K562 (cell line): ENCODE results near the gene KCNK6. TPM values are rescaled to one million over a fixed set of nuclear protein-coding genes. Genes with fewer than 3 reads are reported as not detected.

Experiments used
- ATAC-seq: fragments of 200-7000 bp; cut with Tn5 transposase; 3 replicates; pipeline ENCODE4 v1.9.1; 2020; ENCODE audit warnings: moderate library complexity
- BruUV-seq: library from RNA; stranded (reverse); fragments of 400-500 nt; replicated peaks from 2 replicates; lab custom pipeline; 2021; lab: Mats Ljungman, UMichigan
- CTCF ChIA-PET: fragments of 300-600 bp; formaldehyde crosslinking; extraction: SDS; loops from one replicate; lab custom pipeline; 2021; ENCODE audit warnings: low intra/inter-chr PET ratio; lab: Yijun Ruan, JAX
- POLR2A ChIA-PET: fragments of 300-600, 350-650 bp; sonication (Branson Sonifier 250); formaldehyde crosslinking; extraction: SDS; loops from one replicate; lab custom pipeline; 2021; ENCODE audit warnings: antibody characterized with exemption, inconsistent platforms; lab: Yijun Ruan, JAX
- DNase-seq, 4 experiments: peaks; one replicate each; pipeline versions ENCODE4 v3.0.0 to v3.0.0-alpha.2; 2011 to 2018; ENCODE audit warnings: low spot score in 3 of 4, mixed read lengths in 3 of 4; ENCODE audit errors: extremely low read depth in 1 of 4
- FAIRE-seq: peaks from 2 replicates; lab custom pipeline; 2011; peaks lifted over from hg19 to GRCh38; lab: Jason Lieb, UNC
- H2AFZ ChIP-seq: 2 replicates; pipeline ENCODE4 v1.6.0; 2011; ENCODE audit warnings: low read depth, low read length, control low read depth, inconsistent platforms
- H3K27ac ChIP-seq: fragments of 200-600 bp; 3 replicates; pipeline ENCODE4 v1.8.0; 2011; ENCODE audit warnings: low read depth, mild to moderate bottlenecking, control low read depth, inconsistent platforms, low read length, moderate library complexity, mixed read lengths; ENCODE audit errors: extremely low read depth
- H3K27me3 ChIP-seq, 2 experiments: fragments of 300-600 bp in 1 of 2; 2 replicates in 1 of 2; 3 replicates in 1 of 2; pipeline versions ENCODE4 v1.6.0 to v1.8.0; 2011; ENCODE audit warnings: inconsistent platforms in 2 of 2, low read length in 2 of 2, mild to moderate bottlenecking in 1 of 2, mixed read lengths in 1 of 2, moderate library complexity in 1 of 2; ENCODE audit not compliant: control insufficient read depth in 2 of 2, insufficient read depth in 2 of 2
- H3K36me3 ChIP-seq: fragments of 300-600 bp; 3 replicates; pipeline ENCODE4 v1.8.0; 2011; ENCODE audit warnings: mild to moderate bottlenecking, low read length, inconsistent platforms; ENCODE audit not compliant: control insufficient read depth, insufficient read depth
- H3K4me1 ChIP-seq, 2 experiments: fragments of 200-600 bp in 1 of 2; replicated peaks in 1 of 2; 2 replicates in 1 of 2; 3 replicates in 1 of 2; pipeline versions ENCODE4 v1.5.1 to v1.8.0; 2011; ENCODE audit warnings: inconsistent platforms in 2 of 2, low read length in 2 of 2, mild to moderate bottlenecking in 1 of 2, mixed read lengths in 1 of 2, moderate library complexity in 1 of 2; ENCODE audit not compliant: control insufficient read depth in 2 of 2, insufficient read depth in 2 of 2
- H3K4me2 ChIP-seq: 2 replicates; pipeline ENCODE4 v1.6.1; 2011; ENCODE audit warnings: low read length, control low read depth, inconsistent platforms, mixed read lengths; ENCODE audit not compliant: insufficient read depth
- H3K4me3 ChIP-seq: fragments of 200-600 bp; sonication (generic), shearing (Covaris generic); 2 replicates; pipeline ENCODE4 v1.5.1; 2016; ENCODE audit warnings: control low read depth, inconsistent platforms
- H3K79me2 ChIP-seq: fragments of 200-600 bp; 3 replicates; pipeline ENCODE4 v1.8.0; 2011; ENCODE audit warnings: low read length, inconsistent platforms; ENCODE audit not compliant: control insufficient read depth, insufficient read depth
- H3K9ac ChIP-seq, 2 experiments: 2 replicates each; pipeline versions ENCODE4 v1.6.0 to v1.6.1; 2011; ENCODE audit warnings: low read depth in 2 of 2, low read length in 2 of 2, control low read depth in 1 of 2, inconsistent platforms in 1 of 2, mild to moderate bottlenecking in 1 of 2, mixed read lengths in 1 of 2; ENCODE audit not compliant: insufficient read depth in 1 of 2
- H3K9me1 ChIP-seq: one replicate; pipeline ENCODE4 v1.6.0; 2011; ENCODE audit warnings: inconsistent platforms, mild to moderate bottlenecking, low read length, moderate library complexity; ENCODE audit not compliant: control insufficient read depth, insufficient read depth
- H3K9me3 ChIP-seq: replicated peaks from 2 replicates; pipeline ENCODE4 v1.5.1; 2011; ENCODE audit warnings: low read depth, low read length, inconsistent platforms; ENCODE audit not compliant: control insufficient read depth, insufficient read depth
- H4K20me1 ChIP-seq: replicated peaks from 2 replicates; pipeline ENCODE4 v1.6.1; 2011; ENCODE audit warnings: low read length, inconsistent platforms, mixed read lengths; ENCODE audit not compliant: control insufficient read depth, insufficient read depth
- EP300 ChIP-seq: IDR thresholded peaks from 2 replicates; pipeline ENCODE4 v1.6.1; 2012; ENCODE audit warnings: low read length, improper control_type of control experiment
- JUND ChIP-seq, 2 experiments: IDR thresholded peaks; 2 replicates in 1 of 2; 3 replicates in 1 of 2; pipeline ENCODE4 v1.6.1; 2011; ENCODE audit warnings: borderline replicate concordance in 2 of 2, low read depth in 2 of 2, low read length in 2 of 2, improper control_type of control experiment in 1 of 2, missing biosample characterization in 1 of 2, missing genetic modification characterization in 1 of 2, missing genetic modification reagents in 1 of 2
- MAFK ChIP-seq: IDR thresholded peaks from 2 replicates; pipeline ENCODE4 v1.6.1; 2011; ENCODE audit warnings: low read length, improper control_type of control experiment
- MTA3 ChIP-seq: fragments of 450-650 bp; formaldehyde crosslinking; IDR thresholded peaks from 2 replicates; pipeline ENCODE4 v1.6.1; 2017; ENCODE audit warnings: mild to moderate bottlenecking, borderline replicate concordance
- PHB2 ChIP-seq: fragments of 450-650 bp; IDR thresholded peaks from 2 replicates; pipeline ENCODE4 v1.6.1; 2017; ENCODE audit warnings: low read depth
- TAF7 ChIP-seq: fragments of 450-650 bp; IDR thresholded peaks from 2 replicates; pipeline ENCODE4 v1.6.1; 2016; ENCODE audit warnings: missing genetic modification characterization, missing compliant biosample characterization
- ZNF282 ChIP-seq: sonication (generic); formaldehyde crosslinking; IDR thresholded peaks from 2 replicates; pipeline ENCODE4 v1.8.1; 2023; ENCODE audit warnings: missing genetic modification reagents
- ZNF408 ChIP-seq: fragments of 250-450 bp; sonication (Bioruptor Pico); IDR thresholded peaks from 2 replicates; pipeline ENCODE4 v1.4.0; 2020; ENCODE audit warnings: low read depth, mild to moderate bottlenecking, moderate library complexity
- WGBS: fragments of 100-300 bp; shearing (Covaris generic); methylation state at CpG from one replicate; pipeline ENCODE4 v1.1.6; 2016; ENCODE audit warnings: low coverage, mixed read lengths; ENCODE audit not compliant: insufficient coverage; ENCODE audit errors: missing lambda C conversion rate; 5-methylcytosine and 5-hydroxymethylcytosine counted together
- in situ Hi-C: fragments of 300-500 bp; cut with MboI; formaldehyde crosslinking; loops from 4 replicates; pipeline ENCODE4 v1.15.0; 2018; ENCODE audit warnings: inconsistent platforms, mixed read lengths
- intact Hi-C: fragments of 100-400 bp; cut with micrococcal nuclease; formaldehyde crosslinking; loops from 2 replicates; pipeline ENCODE4 v1.14.2; 2022
- polyA plus RNA-seq, 8 experiments: library from polyadenylated mRNA; depleted of rRNA in 4 of 8; stranded (reverse) in 5 of 8; unstranded in 3 of 8; fragments of >200 nt; fragmentation: Nextera tagmentation in 2 of 8; fragmentation: Illumina TruSeq in 1 of 8; extraction: Ambion mirVana in 2 of 8; extraction: Trizol in 1 of 8; gene quantifications; 2 replicates each; pipeline versions ENCODE4 v1.2.1 to v1.2.3, GENCODE V29; 2011 to 2014; ENCODE audit warnings: inconsistent platforms in 1 of 8, missing spikeins in 1 of 8
- total RNA-seq, 7 experiments: library from RNA; depleted of rRNA in 6 of 7; stranded (reverse); fragments of >200 nt in 6 of 7; fragmentation: Illumina TruSeq in 2 of 7; extraction: Trizol in 2 of 7; gene quantifications; 2 replicates each; pipeline versions ENCODE4 v1.2.1 to v1.2.3, GENCODE V29; 2011 to 2021; ENCODE audit warnings: low replicate concordance in 1 of 7

KCNK6 gene
- total and polyA plus RNA-seq, 9 of the 15 experiments (the other 6 are each of a cell fraction or from before 2014, with no cell fraction given): 0.05 to 0.42 (median 0.15) TPM

GRCh38 chr19:38277969-38278680 is 41.5 kb upstream of the KCNK6 start:
- ChIA-PET CTCF (no interaction called here), POLR2A (interaction anchor here (0.7 to 0.9 kb wide), 2 partner anchors 11 to 13 kb away, joined by 3 read pairs; no protein-coding TSS in a partner anchor)
- in situ Hi-C loops: no loop called here
- peaks cover 9 to 15% of the 10 kb centered on the region in 2 experiments; a peak in 4 of 5 replicates for H3K4me1 ChIP-seq
- H3K9me3 ChIP-seq: no peaks in the 10 kb centered on the region
- H3K4me3 ChIP-seq: no peak overlapping the region
- no peaks in the 10 kb centered on the region for H3K27me3 ChIP-seq
- intact Hi-C loops: no loop called here
- H3K36me3 ChIP-seq: no peaks in the 10 kb centered on the region
- no peak overlapping the region for H3K4me2 ChIP-seq
- TF ChIP-seq EP300: no peak
- no peak for TF ChIP-seq MAFK
- TF ChIP-seq ZNF282 (CRISPR knock-in tag): no peak
- TF ChIP-seq JUND (IDR thresholded peaks at IDR 0.05; ENCODE audit: borderline replicate concordance, low read depth, low read length): no peak
- TF ChIP-seq JUND (tag; IDR thresholded peaks at IDR 0.05; ENCODE audit: borderline replicate concordance, low read depth, low read length): no peak
- TF ChIP-seq ZNF408 (CRISPR knock-in tag): no peak
- no peak for TF ChIP-seq PHB2
- no peak for TF ChIP-seq TAF7
- TF ChIP-seq MTA3: no peak
- TF ChIP-seq, all 486 proteins: peak for 0
- Histone ChIP-seq H4K20me1 (no peaks in the 10 kb centered on the region), H3K27ac (no peak overlapping the region), H3K79me2 (no peaks in the 10 kb centered on the region), H3K9ac (peak overlapping the region in 1 of 2 experiments; percentile 59; a peak in 1 of 4 replicates), H2AFZ (peak overlapping the region; percentile 51), H3K9me1 (no peaks in the 10 kb centered on the region)
- 55% methylated on average over 9 of the region's 9 CpGs for WGBS
- BruUV-seq: no TSS peak
- no peak for DNase-seq
- FAIRE-seq: no peak
- no peak for ATAC-seq
